Measurements from ENCODE around the gene HOXC6.
"Not testable (repeated sequence)": the region's sequence is repeated elsewhere in the genome, so short reads cannot be mapped to it uniquely, and the experiment has no call there.

HOXC6 gene

DNA sequence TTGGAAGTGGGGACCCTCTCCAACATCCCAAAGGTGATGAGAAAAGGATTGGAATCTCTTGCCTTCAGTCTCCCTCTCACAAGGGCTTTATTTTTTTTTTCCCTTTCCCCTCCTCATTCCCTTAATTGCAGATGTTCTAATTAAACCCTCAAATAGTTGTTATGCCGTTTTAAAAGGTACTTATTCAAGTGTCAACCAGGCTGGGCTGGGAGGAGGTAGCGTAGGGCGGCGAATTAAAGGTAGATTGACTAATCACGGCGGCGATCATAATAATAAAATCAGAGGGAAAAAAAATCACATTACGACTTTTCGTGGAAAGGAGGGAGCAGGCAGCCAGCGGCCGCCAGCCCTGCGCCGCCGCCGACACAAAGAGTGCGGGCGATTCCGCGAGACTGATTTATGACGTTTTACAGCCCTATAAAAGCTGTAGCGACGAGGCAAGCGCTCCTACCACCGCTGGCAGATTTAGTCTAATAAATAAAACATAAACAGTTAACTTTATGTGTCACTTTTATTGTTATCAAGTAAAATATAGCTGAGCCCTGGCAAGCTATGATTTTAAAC is 23.7 kb downstream of the HOXC6 start:
- no peak for DNase-seq

- no peak for DNase-seq
Observed at GRCh38 chr12:54052438-54053002, 24.3 kb downstream of the HOXC6 start.

DNA sequence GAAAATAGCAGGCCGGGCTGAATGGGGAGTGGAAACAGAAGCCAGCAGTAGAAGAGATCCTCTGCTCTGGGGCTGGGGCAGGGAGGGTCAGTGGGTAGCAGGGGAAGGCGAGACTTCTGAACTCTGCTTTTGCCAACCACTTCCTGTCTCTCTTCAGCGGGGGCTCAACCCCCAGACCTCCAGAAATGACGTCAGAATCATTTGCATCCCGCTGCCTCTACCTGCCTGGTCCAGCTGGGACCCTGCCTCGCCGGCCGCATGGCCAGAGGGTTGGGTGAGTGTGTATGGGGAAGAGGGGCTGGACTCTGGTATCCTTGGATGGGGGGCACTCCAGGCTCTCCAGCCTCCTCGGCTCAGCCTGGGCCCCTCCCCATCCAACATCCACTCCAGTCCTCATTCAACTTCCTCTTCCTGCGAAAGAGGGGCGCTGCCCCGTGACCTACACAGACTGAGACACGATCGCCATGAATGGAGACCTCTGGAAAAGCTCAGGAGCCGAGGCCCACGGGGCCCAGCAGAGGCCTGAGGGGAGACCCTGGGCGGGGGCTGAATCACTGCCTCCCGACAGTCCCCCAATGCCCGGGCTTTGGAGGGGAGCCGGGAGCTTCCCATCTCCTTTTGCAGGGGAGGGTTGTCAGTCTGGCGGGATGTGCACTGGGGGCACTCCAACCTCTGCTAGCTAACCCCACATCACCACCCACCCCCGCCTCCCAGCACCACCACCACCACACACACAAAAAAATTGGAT is 24.9 kb downstream of the HOXC6 start:
- peak in 7 of 56 donors; percentile 4 to 12 (median 7) for DNase-seq

- DNase-seq, result peak in 4 of 56 donors; percentile 0 to 17 (median 7)
Observed at GRCh38 chr12:54053751-54054741, 25.8 kb downstream of the HOXC6 start, which contains the start of gene HOXC4. Gene HOXC4 (plus strand): TSS chr12:54053835. CDS start chr12:54053923, 88 bp downstream.

DNA sequence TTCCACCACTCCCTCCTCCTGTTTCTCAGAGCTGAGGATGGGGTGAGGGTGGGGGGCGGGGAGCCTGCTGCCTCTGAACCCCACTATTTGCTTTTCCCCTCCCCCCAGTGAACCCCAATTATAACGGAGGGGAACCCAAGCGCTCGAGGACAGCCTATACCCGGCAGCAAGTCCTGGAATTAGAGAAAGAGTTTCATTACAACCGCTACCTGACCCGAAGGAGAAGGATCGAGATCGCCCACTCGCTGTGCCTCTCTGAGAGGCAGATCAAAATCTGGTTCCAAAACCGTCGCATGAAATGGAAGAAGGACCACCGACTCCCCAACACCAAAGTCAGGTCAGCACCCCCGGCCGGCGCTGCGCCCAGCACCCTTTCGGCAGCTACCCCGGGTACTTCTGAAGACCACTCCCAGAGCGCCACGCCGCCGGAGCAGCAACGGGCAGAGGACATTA is 26.5 kb downstream of the HOXC6 start:
- no peak for DNase-seq

DNA sequence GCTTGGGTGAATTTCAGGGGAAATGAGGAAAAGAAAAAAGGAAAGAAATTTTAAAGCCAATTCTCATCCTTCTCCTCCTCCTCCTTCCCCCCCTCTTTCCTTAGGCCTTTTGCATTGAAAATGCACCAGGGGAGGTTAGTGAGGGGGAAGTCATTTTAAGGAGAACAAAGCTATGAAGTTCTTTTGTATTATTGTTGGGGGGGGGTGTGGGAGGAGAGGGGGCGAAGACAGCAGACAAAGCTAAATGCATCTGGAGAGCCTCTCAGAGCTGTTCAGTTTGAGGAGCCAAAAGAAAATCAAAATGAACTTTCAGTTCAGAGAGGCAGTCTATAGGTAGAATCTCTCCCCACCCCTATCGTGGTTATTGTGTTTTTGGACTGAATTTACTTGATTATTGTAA is 27.3 kb downstream of the HOXC6 start:
- no peak for DNase-seq

GRCh38 chr12:54056110-54056509 is 27.9 kb downstream of the HOXC6 start:
- no peak for DNase-seq

- DNase-seq, result no peak
Observed at GRCh38 chr12:54058128-54058768, 30.0 kb downstream of the HOXC6 start.

DNA sequence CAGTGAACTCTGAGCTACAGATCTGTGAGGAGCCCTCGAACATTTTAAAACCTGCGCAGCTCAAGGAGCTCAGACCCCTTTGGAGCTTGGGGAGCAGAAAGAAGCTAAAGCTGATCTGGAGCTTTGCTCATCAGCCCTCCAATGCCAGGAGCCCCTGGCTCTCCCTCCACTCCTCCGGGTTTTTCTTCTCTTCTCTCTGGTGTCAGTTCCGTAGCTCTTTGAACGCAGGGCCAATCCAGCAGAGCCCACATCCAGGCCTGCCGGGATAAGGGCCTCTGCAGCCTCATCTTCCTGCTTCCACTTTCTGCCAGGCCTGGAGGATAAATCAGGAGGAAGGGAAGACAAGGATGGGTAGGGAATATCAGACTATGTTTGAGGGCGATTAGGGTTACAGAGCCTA is 31.4 kb downstream of the HOXC6 start:
- DNase-seq, result no peak

DNA sequence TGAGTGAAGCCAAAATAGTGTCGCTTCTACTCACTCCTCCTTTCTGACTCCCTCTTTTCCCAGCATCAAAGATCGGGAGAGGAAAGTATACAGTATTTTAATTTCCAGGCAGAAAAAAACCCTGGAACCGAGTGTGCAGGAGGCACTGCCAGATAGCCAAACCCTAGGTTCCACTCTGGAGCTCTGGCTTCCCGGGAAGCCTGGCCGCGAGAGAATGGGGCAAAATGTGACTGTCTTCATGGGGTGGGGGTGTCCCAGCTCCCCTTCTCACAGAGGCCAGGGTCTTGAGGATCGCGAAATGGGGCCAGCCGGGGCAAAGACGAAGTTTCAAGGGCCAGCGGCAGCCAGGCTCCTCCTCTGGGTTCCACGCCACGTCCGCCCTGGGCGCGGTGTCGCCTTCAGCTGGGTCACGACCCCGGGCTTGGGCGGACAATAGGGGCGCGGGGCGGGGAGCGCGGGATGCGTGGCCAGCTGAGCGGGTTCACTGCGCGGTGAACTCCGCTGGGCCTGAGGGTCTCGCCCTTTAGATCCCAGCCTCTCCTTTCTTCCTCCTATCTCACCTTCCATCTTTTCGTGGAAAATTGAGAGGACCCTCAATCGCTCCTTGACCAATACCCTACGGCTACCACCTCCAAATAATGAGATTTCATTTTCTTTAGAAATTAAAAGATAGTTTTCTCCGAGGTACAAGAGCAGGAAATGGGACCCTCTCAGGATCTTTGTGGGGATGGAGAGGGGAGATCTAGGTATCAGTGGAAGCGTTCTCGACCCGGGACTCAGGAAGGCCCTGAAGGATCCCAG is 32.1 kb downstream of the HOXC6 start:
- DNase-seq, result no peak

DNA sequence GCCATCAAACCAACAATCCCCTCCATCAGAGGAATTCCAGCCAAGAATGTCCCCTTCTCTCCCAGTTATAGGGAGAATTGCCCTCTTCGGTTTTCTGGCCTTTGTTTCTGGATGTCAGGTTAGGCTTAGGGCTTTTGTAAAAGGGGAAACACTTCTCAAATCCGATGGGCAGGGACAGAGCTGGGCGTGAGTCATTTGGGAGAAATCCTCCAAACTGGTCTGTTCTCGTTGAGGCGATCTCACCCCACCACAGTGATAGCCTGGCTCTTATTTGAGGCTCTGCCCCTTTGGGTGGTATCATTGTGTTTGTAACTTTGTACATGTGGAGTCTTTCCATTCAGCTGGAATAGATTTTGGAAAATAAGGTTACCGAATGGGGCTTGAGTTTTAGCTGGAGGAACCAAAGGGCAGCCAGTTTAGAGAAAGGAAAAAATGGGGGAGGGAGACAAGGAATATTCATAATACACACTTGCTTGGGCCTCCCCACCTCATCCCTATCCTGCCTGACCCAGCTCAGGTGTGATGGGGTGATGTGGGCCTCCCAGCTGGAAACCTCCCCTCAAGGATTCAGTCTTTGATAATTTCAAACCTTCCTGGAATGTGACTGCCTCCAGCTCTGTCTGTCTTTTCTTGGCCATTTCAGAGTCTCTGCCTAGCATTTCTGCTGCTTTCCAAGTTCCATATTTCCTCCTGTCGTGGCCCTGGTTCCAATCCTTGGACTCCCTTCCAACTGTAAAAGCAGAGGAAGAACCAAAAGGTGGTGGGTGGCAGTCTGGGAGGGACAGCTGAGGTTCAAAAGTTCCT is 32.9 kb downstream of the HOXC6 start:
- DNase-seq, result no peak

- no peak for DNase-seq
Observed at GRCh38 chr12:54065677-54066076, 37.4 kb downstream of the HOXC6 start.

DNA sequence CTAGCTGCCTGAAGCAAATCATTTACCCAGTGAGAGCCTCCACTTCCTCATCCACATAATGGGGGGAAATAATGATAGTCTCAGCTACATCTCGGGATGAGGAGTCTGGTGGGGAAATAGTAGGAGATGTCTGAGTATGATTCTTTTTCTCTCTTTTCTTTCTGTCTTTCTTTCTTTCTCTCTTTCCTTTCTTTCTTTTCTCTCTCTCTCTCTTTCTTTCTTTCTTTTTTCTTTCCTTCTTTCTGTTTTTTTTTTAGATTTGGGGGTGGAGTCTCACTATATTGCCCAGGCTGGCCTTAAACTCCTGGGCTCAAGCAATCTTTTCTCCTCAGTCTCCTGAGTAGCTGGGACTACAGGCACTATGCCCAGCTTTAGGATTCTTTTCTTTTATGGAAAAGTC is 38.2 kb downstream of the HOXC6 start:
- DNase-seq, result no peak

DNA sequence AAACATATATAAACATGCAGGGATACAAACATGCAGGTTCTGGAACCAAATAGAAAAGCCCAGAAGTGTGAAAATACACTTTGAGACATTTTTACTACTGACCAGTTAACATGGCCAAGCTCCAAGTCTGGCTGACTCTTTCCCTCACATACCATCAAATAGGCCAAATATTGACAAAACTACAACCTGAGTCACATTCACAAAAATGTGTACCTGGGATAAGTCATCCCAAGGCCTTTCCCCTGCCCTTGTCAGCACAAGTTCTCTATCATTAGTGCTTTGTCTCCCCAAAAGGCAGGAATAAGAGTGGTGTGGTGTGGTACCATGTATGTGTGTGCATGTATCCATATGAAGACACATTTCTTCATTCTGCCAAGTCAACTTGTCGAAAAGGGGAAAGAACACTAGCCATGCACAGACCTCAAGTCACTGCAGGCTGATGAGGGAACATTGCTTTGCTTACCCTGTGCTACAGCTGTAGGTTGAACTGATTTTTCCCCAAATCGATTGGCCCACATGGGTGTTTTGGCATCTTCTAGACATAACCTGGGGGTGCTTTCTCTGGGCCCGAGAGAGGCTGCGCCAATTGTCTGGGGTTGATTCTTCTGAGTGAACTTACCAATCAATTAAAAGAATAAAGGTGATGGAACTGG is 40.3 kb downstream of the HOXC6 start:
- no peak for DNase-seq

DNA sequence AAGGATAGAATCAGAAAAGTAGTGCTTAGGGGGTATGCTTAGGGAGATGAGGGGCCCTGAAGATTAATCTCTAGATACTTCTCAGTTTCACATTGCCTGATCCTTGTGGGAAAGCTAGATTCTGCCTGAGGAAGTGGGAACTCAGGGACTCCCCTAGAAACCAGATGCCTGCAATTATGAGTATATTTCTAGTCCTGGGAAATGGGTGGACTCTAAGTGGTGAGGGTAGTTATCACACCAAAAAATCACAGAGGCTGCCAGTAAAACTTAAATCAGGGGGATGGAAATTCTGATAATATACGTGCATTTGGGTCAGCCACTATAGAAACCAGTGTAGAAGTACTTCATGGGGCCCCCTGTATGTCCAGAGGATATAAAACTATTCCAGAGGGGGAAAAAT is 43.7 kb downstream of the HOXC6 start:
- DNase-seq, result no peak

DNA sequence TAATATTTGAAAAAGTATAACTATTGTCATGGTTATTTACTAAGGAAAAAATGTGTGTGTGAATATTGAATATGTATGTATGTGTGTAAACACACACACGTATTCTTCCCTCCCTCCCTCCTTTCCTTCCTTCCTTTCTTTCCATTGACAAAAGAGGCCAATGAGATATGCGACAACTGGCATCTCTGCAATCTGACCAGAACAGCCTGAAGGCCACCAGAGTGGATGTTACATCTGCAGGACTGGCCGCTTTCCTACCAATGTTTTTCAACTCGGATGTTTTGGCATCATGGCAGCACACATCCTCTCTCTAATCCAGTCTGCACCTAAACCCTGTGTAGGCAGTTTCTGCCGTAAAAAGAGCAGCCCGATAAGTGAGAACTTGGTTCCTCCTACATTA is 46.1 kb downstream of the HOXC6 start:
- no peak for DNase-seq

DNA sequence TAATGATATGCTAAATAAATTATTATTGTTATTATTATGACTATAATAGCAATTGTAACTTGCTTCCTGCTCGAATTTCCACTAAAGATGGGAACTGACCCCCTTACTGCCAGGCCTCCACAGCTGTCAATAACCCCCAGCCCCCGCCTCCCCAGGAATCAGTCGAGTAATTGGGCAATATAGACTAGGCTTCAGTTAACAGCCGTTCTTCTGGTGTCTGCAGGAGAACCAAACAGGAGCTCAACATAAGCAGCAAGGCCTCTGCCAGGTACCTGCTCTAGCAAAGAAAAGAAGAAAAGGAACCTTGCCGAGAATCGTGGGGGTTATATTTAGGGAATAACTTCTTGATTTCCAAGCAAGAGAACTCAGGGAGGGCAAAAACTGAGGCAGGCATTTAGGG is 47.2 kb downstream of the HOXC6 start:
- no peak for DNase-seq

- DNase-seq, result no peak
Observed at GRCh38 chr12:54075974-54076373, 47.7 kb downstream of the HOXC6 start.

- not testable (repeated sequence) for DNase-seq
Observed at GRCh38 chr12:54077843-54078242, 49.6 kb downstream of the HOXC6 start.
